Adipocyte (in vitro differentiated cells): ENCODE data around the gene PLEKHA6.

Experiments
- DNase-seq: peaks from one replicate; pipeline ENCODE4 v3.0.0-alpha.2; 2015; ENCODE audit warnings: low read depth
- H3K27me3 ChIP-seq: replicated peaks from 2 replicates; pipeline ENCODE4 v1.7.0; 2013; ENCODE audit warnings: mild to moderate bottlenecking, low read length, moderate library complexity; ENCODE audit not compliant: control insufficient read depth, insufficient read depth
- H3K36me3 ChIP-seq: 2 replicates; pipeline ENCODE4 v1.7.0; 2013; ENCODE audit warnings: low read length, mild to moderate bottlenecking, moderate library complexity; ENCODE audit not compliant: control insufficient read depth, insufficient read depth, severe bottlenecking
- H3K4me1 ChIP-seq: 2 replicates; pipeline ENCODE4 v1.7.0; 2013; ENCODE audit warnings: mild to moderate bottlenecking, low read length, moderate library complexity; ENCODE audit not compliant: control insufficient read depth, insufficient read depth
- H3K4me3 ChIP-seq: 2 replicates; pipeline ENCODE4 v1.7.0; 2013; ENCODE audit warnings: mild to moderate bottlenecking, low read length, moderate library complexity
- H3K9ac ChIP-seq: 2 replicates; pipeline ENCODE4 v1.7.0; 2013; ENCODE audit warnings: mild to moderate bottlenecking, low read length, moderate library complexity
- H3K9me3 ChIP-seq: 2 replicates; pipeline ENCODE4 v1.7.0; 2013; ENCODE audit warnings: mild to moderate bottlenecking, low read length, moderate library complexity; ENCODE audit not compliant: control insufficient read depth

PLEKHA6 gene

DNA sequence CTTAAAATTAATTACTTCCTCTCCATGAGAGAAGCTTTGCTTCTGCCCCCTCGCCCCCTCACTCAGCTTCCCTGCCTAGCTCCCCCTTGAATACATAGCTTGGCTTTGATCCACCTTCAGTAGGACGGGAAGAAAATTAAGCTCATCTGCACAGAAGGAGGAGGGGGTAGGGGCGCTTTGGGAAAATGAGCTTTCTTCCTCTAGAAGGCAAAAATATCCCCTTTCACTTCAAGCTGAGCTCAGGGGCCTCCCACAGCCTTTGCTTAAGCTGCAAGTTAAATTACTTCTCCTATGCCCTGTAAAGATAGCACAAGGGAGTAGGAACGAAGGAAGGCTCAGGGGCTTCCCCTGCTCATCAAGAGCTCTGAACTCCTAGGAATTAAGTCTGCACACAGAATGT is 80.8 kb downstream of the PLEKHA6 start:
- peaks cover 29% of the 10 kb centered on the region for H3K4me1 ChIP-seq
- no peak for DNase-seq
- no peak overlapping the region for H3K9ac ChIP-seq
- no peaks in the 10 kb centered on the region for H3K36me3 ChIP-seq
- no peak overlapping the region for H3K4me3 ChIP-seq
- peaks cover 59% of the 10 kb centered on the region for H3K27me3 ChIP-seq
- no peaks in the 10 kb centered on the region for H3K9me3 ChIP-seq

DNA sequence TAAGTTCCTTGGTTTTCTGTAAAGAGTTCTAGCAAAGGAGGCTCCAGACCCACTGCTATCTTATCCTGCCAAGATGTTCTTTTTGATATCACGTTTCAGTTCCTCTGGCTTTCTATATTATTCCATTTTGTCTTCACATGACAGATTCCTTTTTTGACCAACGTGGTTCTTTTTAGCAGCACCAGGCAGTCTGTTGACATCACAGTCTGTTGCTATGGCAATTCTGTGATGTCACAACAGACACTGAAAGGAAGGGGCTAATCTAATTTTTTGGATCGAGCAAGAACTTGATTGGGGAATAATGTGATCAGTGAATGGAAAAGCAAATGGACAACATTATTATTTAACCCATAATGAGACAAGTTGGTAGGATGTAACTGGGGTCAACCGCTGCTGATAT is 81.5 kb downstream of the PLEKHA6 start:
- H3K4me1 ChIP-seq, result peaks cover 29% of the 10 kb centered on the region
- DNase-seq, result peak; percentile 17

GRCh38 chr1:204277563-204278219 is 82.0 kb downstream of the PLEKHA6 start:
- Histone ChIP-seq H3K36me3 (no peaks in the 10 kb centered on the region), H3K27me3 (peaks cover 58% of the 10 kb centered on the region), H3K4me1 (peaks cover 29% of the 10 kb centered on the region), H3K9me3 (no peaks in the 10 kb centered on the region), H3K9ac (no peak overlapping the region), H3K4me3 (no peak overlapping the region)
- DNase-seq, result no peak

More for the DNA sequence above, 81.5 kb downstream of the PLEKHA6 start:
- Histone ChIP-seq H3K4me3 (no peak overlapping the region), H3K9me3 (no peaks in the 10 kb centered on the region), H3K9ac (no peak overlapping the region), H3K27me3 (peaks cover 54% of the 10 kb centered on the region), H3K36me3 (no peaks in the 10 kb centered on the region)

DNA sequence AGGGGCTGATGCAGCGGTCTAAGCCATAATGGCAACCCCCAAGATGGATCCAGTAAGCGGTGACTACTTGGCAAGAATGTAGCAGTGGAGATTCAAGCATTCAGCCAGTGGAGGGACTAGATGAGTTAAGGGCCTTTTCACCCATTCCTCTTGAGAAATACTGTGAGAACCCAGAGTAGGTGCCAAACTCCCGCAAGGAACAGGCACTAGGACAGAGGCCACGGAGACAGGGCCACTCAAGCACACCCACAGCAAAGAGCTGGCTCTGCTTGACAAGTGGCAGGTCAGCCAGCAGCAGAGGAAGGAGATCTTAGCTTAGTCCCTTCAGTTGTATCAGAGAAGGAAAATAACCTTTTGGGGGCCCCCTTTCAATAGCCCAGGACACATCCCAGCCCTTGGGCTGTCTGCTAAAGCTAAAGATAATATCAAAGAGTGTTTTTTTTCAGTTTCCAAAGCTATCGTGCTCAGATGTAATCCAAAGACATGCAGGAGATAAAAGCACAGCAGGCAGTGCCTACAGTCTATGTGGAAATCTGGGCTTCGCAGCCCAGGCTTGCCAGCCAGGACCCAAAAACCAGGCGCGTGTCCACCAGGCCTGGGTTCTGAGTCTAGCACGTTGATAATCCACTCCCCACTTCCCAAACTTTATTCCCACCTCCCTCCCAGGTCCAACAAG is 83.9 kb downstream of the PLEKHA6 start:
- H3K36me3 ChIP-seq, result no peaks in the 10 kb centered on the region
- H3K27me3 ChIP-seq, result peaks cover 55% of the 10 kb centered on the region
- DNase-seq, result peak; percentile 28
- H3K4me1 ChIP-seq, result peaks cover 29% of the 10 kb centered on the region
- peak overlapping the region; percentile 74 for H3K9ac ChIP-seq
- H3K9me3 ChIP-seq, result no peaks in the 10 kb centered on the region
- no peak overlapping the region for H3K4me3 ChIP-seq

DNA sequence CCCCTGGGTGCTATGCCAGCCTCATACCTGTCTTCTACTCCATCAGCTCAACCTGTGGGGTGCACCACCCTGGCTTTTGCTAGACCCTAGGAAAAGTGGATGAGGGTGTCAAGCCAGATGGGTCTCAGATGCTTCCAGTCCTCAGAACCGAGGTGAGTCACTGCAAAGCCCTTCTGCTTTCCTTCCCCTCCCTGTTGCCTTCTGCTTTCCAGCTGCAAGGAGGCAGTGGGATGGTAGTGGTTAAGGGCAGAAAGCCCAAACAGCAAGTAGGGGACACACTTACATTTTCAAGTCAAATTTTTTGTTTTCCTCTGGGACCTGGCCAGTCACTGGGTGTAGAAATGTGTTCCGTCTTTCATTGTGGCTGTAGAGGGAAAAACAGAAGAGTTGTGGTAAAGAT is 85.3 kb downstream of the PLEKHA6 start:
- no peaks in the 10 kb centered on the region for H3K36me3 ChIP-seq

GRCh38 chr1:204272505-204272904 is 87.2 kb downstream of the PLEKHA6 start:
- DNase-seq, result no peak
- no peaks in the 10 kb centered on the region for H3K36me3 ChIP-seq
- H3K27me3 ChIP-seq, result peaks cover 53% of the 10 kb centered on the region
- H3K9me3 ChIP-seq, result no peaks in the 10 kb centered on the region
- H3K4me3 ChIP-seq, result no peak overlapping the region
- H3K4me1 ChIP-seq, result peaks cover 29% of the 10 kb centered on the region
- H3K9ac ChIP-seq, result no peak overlapping the region

More for the DNA sequence above, 85.3 kb downstream of the PLEKHA6 start:
- Histone ChIP-seq H3K4me3 (no peak overlapping the region), H3K4me1 (peaks cover 29% of the 10 kb centered on the region), H3K9ac (no peak overlapping the region), H3K27me3 (peaks cover 62% of the 10 kb centered on the region), H3K9me3 (no peaks in the 10 kb centered on the region)
- peak; percentile 30 for DNase-seq

DNA sequence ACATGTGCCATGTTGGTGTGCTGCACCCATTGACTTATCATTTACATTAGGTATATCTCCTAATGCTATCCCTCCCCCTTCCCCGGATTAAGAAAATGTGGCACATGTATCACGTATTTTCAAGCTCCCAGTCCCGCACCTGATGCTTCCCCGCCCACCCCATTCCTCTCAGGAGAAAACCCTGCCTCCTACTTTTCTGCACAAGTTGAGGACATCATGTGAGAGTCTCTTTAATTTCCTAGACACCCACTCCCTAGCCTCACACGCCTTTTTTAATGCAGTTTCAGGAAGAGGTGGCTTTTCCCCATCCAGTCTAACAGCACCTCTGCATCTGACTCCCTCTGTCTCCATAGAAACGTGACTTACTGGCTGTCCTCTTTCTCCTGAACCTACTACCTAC is 87.8 kb downstream of the PLEKHA6 start:
- no peak for DNase-seq
- peaks cover 53% of the 10 kb centered on the region for H3K27me3 ChIP-seq
- H3K4me1 ChIP-seq, result peaks cover 26% of the 10 kb centered on the region
- no peak overlapping the region for H3K4me3 ChIP-seq
- H3K9ac ChIP-seq, result no peak overlapping the region
- no peaks in the 10 kb centered on the region for H3K9me3 ChIP-seq
- H3K36me3 ChIP-seq, result no peaks in the 10 kb centered on the region

DNA sequence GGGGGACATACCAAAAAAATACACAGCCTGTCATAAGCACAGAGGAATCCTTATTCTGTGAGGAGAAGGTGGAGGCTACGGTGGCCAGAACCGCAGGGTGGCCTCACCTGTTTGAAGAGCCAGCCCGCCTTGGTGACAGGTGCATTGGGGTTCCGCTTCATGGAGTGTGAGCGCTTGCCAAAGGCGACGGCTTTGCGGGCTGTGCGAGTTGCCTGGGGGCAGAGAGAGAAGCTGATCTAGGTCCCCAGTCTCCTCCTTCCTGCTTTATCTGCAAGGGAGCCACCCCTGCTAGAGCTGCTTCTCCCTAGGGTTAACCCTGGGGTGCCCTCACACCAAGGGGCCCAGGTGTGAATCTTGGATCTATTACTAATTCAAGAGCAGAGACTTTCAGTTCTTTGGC is 91.6 kb downstream of the PLEKHA6 start:
- Histone ChIP-seq H3K4me3 (no peak overlapping the region), H3K4me1 (peaks cover 8% of the 10 kb centered on the region), H3K9ac (no peak overlapping the region), H3K9me3 (no peaks in the 10 kb centered on the region), H3K27me3 (peaks cover 50% of the 10 kb centered on the region), H3K36me3 (no peaks in the 10 kb centered on the region)
- no peak for DNase-seq

- Histone ChIP-seq H3K9me3 (no peaks in the 10 kb centered on the region), H3K4me3 (no peak overlapping the region), H3K36me3 (no peaks in the 10 kb centered on the region), H3K9ac (no peak overlapping the region), H3K4me1 (peaks cover 12% of the 10 kb centered on the region), H3K27me3 (peaks cover 41% of the 10 kb centered on the region)
- DNase-seq, result no peak
Measured at GRCh38 chr1:204267191-204267601, 92.5 kb downstream of the PLEKHA6 start.

- DNase-seq, result no peak
- H3K36me3 ChIP-seq, result no peaks in the 10 kb centered on the region
Measured at GRCh38 chr1:204266504-204267034, 93.2 kb downstream of the PLEKHA6 start.

DNA sequence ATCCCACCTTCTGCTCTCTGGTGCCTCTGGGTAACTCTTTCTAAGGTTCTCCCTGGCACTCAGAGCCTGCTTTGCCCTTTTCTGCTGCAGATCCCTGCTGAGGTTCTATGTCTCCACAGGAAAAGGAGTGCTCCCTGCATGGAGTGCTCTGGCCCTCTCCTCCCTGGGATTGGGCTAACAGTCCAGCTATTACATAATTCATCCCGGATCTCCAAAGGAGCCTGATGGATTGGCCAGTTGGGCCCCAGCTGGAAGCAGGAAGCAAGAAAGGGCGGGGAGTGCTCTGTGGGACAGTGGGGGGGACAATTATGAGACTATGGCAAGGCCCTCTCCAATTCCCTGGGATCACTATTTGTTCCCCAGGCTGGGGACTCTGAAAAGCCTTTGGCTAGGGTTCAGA is 94.1 kb downstream of the PLEKHA6 start:
- Histone ChIP-seq H3K9me3 (no peaks in the 10 kb centered on the region), H3K4me1 (peaks cover 13% of the 10 kb centered on the region), H3K27me3 (peaks cover 34% of the 10 kb centered on the region), H3K4me3 (no peak overlapping the region), H3K9ac (no peak overlapping the region), H3K36me3 (no peaks in the 10 kb centered on the region)
- DNase-seq, result no peak

More at GRCh38 chr1:204266504-204267034, 93.2 kb downstream of the PLEKHA6 start:
- no peaks in the 10 kb centered on the region for H3K9me3 ChIP-seq
- no peak overlapping the region for H3K4me3 ChIP-seq
- H3K4me1 ChIP-seq, result peaks cover 13% of the 10 kb centered on the region
- H3K9ac ChIP-seq, result no peak overlapping the region
- H3K27me3 ChIP-seq, result peaks cover 38% of the 10 kb centered on the region
